C4-2B (cell line): ENCODE results near the gene KIF6.

ENCODE experiments used
- H3K27ac ChIP-seq: fragments of 450-650 bp; 2 replicates; pipeline ENCODE4 v1.5.1; 2017
- CTCF ChIP-seq: fragments of 450-650 bp; conservative IDR thresholded peaks from 2 replicates; pipeline ENCODE4 v1.5.1; 2017; ENCODE audit warnings: mild to moderate bottlenecking
- ZFX ChIP-seq: fragments of 450-650 bp; IDR thresholded peaks from 2 replicates; pipeline ENCODE4 v1.6.1; 2017

KIF6 gene

DNA sequence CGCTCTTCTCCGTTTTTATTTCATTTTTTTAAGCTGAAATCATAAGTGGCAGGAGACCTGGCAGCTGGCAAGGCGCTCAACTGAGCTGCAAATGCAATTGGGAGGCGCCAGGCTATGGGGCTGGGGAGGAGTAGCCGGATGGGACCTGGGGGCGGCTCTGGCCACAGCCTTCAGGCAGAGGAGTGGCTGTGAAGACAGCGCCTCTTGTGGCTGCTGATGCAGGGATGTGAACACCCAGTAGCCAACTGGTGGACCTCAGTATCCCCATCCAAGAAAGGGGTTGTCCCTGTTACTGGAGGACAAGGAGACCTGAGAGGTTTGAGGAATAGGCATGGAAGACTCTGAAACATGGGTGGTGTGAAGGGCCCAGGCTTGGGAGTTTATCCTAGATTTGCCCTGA is 423.6 kb downstream of the KIF6 start:
- no peak overlapping the region for H3K27ac ChIP-seq
- TF ChIP-seq CTCF (no peak), ZFX (no peak)

GRCh38 chr6:39300739-39301138 is 424.5 kb downstream of the KIF6 start:
- TF ChIP-seq ZFX (no peak), CTCF (no peak)
- no peak overlapping the region for H3K27ac ChIP-seq

GRCh38 chr6:39298061-39298460 is 427.1 kb downstream of the KIF6 start:
- no peak overlapping the region for H3K27ac ChIP-seq
- TF ChIP-seq ZFX: no peak

DNA sequence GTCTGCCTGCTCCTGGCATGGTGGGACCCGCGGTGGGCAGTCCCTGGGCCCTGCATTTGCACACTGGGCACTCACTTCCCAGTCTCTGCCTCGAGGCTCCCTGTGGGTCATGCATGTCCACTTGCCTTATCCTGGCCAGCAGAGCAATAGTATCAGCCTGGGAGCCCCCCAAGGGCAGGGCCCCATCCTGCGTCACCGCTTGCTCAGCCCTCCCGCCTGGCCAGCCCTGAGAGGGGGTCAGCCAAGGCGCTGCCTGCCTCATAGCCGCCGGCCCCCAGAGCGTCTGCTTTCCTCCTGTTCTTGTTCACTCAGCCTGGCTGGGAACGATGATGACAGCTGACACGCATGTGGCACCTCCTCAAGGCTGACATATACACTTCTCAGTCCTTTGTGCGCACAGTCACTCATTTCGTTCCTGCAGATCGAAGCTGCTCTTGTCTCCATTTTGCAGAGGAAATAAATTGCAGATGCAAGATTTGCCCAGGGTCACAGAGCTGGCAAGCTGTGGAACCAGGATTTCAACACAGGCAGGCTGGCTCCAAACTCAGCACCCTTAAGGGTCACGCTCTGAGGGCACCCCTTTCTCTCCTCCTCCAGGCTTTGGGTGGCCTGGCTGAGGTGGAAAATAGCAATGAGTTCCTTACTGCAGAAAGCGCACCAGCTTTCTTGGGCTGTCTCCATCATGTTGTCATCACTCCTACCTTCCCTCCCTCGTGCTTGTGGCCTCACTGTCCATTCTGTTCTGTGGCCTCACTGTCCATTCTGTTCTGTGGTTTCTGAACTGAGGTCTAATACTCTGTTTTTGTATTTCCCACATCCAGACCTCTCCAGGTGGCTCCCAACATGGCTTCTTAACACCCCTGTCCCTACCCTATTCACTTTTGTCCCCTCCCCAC is 428.2 kb downstream of the KIF6 start:
- H3K27ac ChIP-seq: no peak overlapping the region
- no peak for TF ChIP-seq ZFX
- TF ChIP-seq CTCF: no peak

GRCh38 chr6:39295611-39296011 is 429.6 kb downstream of the KIF6 start:
- TF ChIP-seq CTCF: no peak
- TF ChIP-seq ZFX: no peak
- no peak overlapping the region for H3K27ac ChIP-seq

DNA sequence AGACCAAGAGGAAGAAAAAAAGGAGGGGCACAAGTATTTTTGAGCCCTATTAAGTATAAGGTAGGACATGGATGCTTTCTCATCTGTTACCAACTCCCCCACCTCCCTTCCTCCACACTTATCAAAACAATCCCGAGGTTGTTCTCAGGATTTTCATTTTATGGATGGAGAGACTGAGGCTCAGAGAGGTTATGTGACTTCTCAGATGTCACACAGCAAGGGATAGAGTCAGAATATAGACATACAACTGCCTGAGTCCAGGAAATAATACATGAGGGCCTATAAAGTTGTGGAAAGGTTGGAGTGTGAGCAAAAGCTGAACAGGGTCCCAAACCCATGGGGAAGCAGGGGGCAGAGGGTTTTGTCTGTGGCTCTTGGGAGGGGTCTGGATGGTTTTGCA is 430.3 kb downstream of the KIF6 start:
- no peak overlapping the region for H3K27ac ChIP-seq
- no peak for TF ChIP-seq CTCF
- no peak for TF ChIP-seq ZFX

GRCh38 chr6:39294133-39294532 is 431.1 kb downstream of the KIF6 start:
- H3K27ac ChIP-seq: no peak overlapping the region
- TF ChIP-seq ZFX: no peak
- no peak for TF ChIP-seq CTCF

GRCh38 chr6:39292637-39293036 is 432.6 kb downstream of the KIF6 start:
- TF ChIP-seq ZFX (no peak), CTCF (no peak)
- H3K27ac ChIP-seq: no peak overlapping the region
